Islet precursor cell (in vitro differentiated cells): Measurements from ENCODE around the gene CREG2.

ENCODE experiments used
- DNase-seq: peaks from one replicate; pipeline ENCODE4 v3.0.0-alpha.2; 2018

The CREG2 gene

GRCh38 chr2:101387151-101387834 is at the start of gene CREG2:
Gene CREG2 (minus strand): TSS chr2:101387503. CDS start chr2:101387457, 46 bp downstream.
- DNase-seq = peak; percentile 87

GRCh38 chr2:101435001-101435862 is 47.9 kb upstream of the CREG2 start:
- DNase-seq = peak; percentile 80

GRCh38 chr2:101433465-101433864 is 46.2 kb upstream of the CREG2 start:
- DNase-seq = no peak

GRCh38 chr2:101432411-101433181 is 45.3 kb upstream of the CREG2 start:
- peak; percentile 60 for DNase-seq

GRCh38 chr2:101431486-101431885 is 44.2 kb upstream of the CREG2 start:
- peak; percentile 7 for DNase-seq

GRCh38 chr2:101430156-101430555 is 42.9 kb upstream of the CREG2 start:
- peak; percentile 13 for DNase-seq

GRCh38 chr2:101429453-101429852 is 42.1 kb upstream of the CREG2 start:
- peak; percentile 38 for DNase-seq

GRCh38 chr2:101428422-101429176 is 41.3 kb upstream of the CREG2 start:
- DNase-seq = no peak

- no peak for DNase-seq
Observed at GRCh38 chr2:101427743-101428142, 40.4 kb upstream of the CREG2 start.

GRCh38 chr2:101427240-101427639 is 39.9 kb upstream of the CREG2 start:
- no peak for DNase-seq

- no peak for DNase-seq
Observed at GRCh38 chr2:101426822-101427221, 39.5 kb upstream of the CREG2 start.

- DNase-seq = no peak
Observed at GRCh38 chr2:101420623-101421022, 33.3 kb upstream of the CREG2 start.

- no peak for DNase-seq
Observed at GRCh38 chr2:101419096-101419663, 31.9 kb upstream of the CREG2 start.

- DNase-seq = no peak
Observed at GRCh38 chr2:101418460-101419095, 31.3 kb upstream of the CREG2 start.

GRCh38 chr2:101416609-101417008 is 29.3 kb upstream of the CREG2 start:
- DNase-seq = no peak

GRCh38 chr2:101415884-101416283 is 28.6 kb upstream of the CREG2 start:
- peak; percentile 21 for DNase-seq

- DNase-seq = peak; percentile 2
Observed at GRCh38 chr2:101415220-101415619, 27.9 kb upstream of the CREG2 start.

GRCh38 chr2:101412092-101412694 is 24.9 kb upstream of the CREG2 start:
- DNase-seq = no peak

- no peak for DNase-seq
Observed at GRCh38 chr2:101410746-101411145, 23.4 kb upstream of the CREG2 start.

GRCh38 chr2:101410114-101410513 is 22.8 kb upstream of the CREG2 start:
- DNase-seq = no peak

- DNase-seq = no peak
Observed at GRCh38 chr2:101409699-101410098, 22.4 kb upstream of the CREG2 start.
